ENCODE data around the gene LGALS16.

DNA sequence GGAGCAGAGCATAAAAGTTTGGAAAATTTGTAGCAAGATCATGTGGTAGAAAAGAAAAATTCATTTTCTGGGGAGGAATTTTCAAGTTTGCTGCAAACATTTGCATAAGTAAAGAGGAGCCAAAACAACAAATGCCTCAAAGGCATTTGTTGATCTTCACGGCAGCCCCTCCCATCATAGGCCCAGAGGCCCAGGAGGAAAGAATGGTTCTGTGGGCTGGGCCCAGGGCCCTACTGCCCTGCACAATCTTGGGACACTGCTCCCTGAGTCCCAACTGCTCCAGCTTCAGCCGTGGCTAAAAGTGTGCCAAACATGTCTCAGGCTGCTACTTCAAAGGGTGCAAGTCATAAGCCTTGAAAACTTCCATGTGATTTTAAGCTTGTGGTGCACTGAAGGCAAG, 42.1 kb upstream of the LGALS16 start:
- no peak for TF ChIP-seq POLR2A (IDR thresholded peaks at IDR 0.05)
- TF ChIP-seq, protein P1, sequence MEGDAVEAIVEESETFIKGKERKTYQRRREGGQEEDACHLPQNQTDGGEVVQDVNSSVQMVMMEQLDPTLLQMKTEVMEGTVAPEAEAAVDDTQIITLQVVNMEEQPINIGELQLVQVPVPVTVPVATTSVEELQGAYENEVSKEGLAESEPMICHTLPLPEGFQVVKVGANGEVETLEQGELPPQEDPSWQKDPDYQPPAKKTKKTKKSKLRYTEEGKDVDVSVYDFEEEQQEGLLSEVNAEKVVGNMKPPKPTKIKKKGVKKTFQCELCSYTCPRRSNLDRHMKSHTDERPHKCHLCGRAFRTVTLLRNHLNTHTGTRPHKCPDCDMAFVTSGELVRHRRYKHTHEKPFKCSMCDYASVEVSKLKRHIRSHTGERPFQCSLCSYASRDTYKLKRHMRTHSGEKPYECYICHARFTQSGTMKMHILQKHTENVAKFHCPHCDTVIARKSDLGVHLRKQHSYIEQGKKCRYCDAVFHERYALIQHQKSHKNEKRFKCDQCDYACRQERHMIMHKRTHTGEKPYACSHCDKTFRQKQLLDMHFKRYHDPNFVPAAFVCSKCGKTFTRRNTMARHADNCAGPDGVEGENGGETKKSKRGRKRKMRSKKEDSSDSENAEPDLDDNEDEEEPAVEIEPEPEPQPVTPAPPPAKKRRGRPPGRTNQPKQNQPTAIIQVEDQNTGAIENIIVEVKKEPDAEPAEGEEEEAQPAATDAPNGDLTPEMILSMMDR (IDR thresholded peaks at IDR 0.05), result no peak
- no peak for TF ChIP-seq POLR2AphosphoS5 (IDR thresholded peaks at IDR 0.05; ENCODE audit: insufficient read depth in 1 of 2, low read depth in 1 of 2)

Data from vagina (tissue), 2 donors.